Anterior cingulate cortex (tissue), 58 donors: ENCODE data around the gene C6orf163.
"Not testable (repeated sequence)": the region's sequence is repeated elsewhere in the genome, so short reads cannot be mapped to it uniquely, and the experiment has no call there.

Experiments used
- DNase-seq, 58 donors: peaks; one replicate each; lab custom pipeline; 2025; lab: John Stamatoyannopoulos, UW

Gene C6orf163

GRCh38 chr6:87344731-87345130, at the start of gene C6orf163:
Gene C6orf163, plus strand, starts transcription at chr6:87344813. Its CDS starts 287 bp downstream, at chr6:87345100.
- no peak for DNase-seq

GRCh38 chr6:87297119-87297518, 47.5 kb upstream of the C6orf163 start:
- no peak for DNase-seq

- not testable (repeated sequence) for DNase-seq
Measured at GRCh38 chr6:87301277-87301676, 43.3 kb upstream of the C6orf163 start.

GRCh38 chr6:87308970-87309369, 35.6 kb upstream of the C6orf163 start:
- peak in 1 of 58 donors; percentile 2 for DNase-seq

GRCh38 chr6:87312860-87313259, 31.8 kb upstream of the C6orf163 start:
- no peak for DNase-seq

GRCh38 chr6:87315071-87315470, 29.5 kb upstream of the C6orf163 start:
- DNase-seq: no peak

GRCh38 chr6:87319271-87319987, 25.2 kb upstream of the C6orf163 start:
- no peak for DNase-seq

- peak in 57 of 58 donors; percentile 7 to 83 (median 62) for DNase-seq
Measured at GRCh38 chr6:87322304-87323212, 22.1 kb upstream of the C6orf163 start, which contains the start of gene SMIM8. Gene SMIM8, plus strand, starts transcription at chr6:87322588. Its CDS starts 14,444 bp downstream, at chr6:87337032.

- not testable (repeated sequence) for DNase-seq
Measured at GRCh38 chr6:87323880-87324279, 20.7 kb upstream of the C6orf163 start.

GRCh38 chr6:87330961-87331360, 13.7 kb upstream of the C6orf163 start:
- no peak for DNase-seq

GRCh38 chr6:87333033-87333432, 11.6 kb upstream of the C6orf163 start:
- no peak for DNase-seq

- DNase-seq: no peak
Measured at GRCh38 chr6:87333591-87334181, 10.9 kb upstream of the C6orf163 start.

- no peak for DNase-seq
Measured at GRCh38 chr6:87334683-87335082, 9.9 kb upstream of the C6orf163 start.

- DNase-seq: no peak
Measured at GRCh38 chr6:87336367-87336766, 8.2 kb upstream of the C6orf163 start.

GRCh38 chr6:87340230-87340629, 4.4 kb upstream of the C6orf163 start:
- DNase-seq: no peak

- no peak for DNase-seq
Measured at GRCh38 chr6:87341158-87341557, 3.5 kb upstream of the C6orf163 start.

- no peak for DNase-seq
Measured at GRCh38 chr6:87341899-87342298, 2.7 kb upstream of the C6orf163 start.

GRCh38 chr6:87342829-87343228, 1.8 kb upstream of the C6orf163 start:
- DNase-seq: no peak

- DNase-seq: no peak
Measured at GRCh38 chr6:87346700-87347099, 2.1 kb downstream of the C6orf163 start.

GRCh38 chr6:87349896-87350295, 5.3 kb downstream of the C6orf163 start:
- DNase-seq: no peak

GRCh38 chr6:87350516-87350915, 5.9 kb downstream of the C6orf163 start:
- no peak for DNase-seq
